Measurements from ENCODE around the gene MAEA. TPM values are rescaled to one million over a fixed set of nuclear protein-coding genes. Genes with fewer than 3 reads are reported as not detected.

MAEA gene
- total and polyA plus RNA-seq, 2 experiments from 2014 or later, result 57.3 to 85.0 TPM

DNA sequence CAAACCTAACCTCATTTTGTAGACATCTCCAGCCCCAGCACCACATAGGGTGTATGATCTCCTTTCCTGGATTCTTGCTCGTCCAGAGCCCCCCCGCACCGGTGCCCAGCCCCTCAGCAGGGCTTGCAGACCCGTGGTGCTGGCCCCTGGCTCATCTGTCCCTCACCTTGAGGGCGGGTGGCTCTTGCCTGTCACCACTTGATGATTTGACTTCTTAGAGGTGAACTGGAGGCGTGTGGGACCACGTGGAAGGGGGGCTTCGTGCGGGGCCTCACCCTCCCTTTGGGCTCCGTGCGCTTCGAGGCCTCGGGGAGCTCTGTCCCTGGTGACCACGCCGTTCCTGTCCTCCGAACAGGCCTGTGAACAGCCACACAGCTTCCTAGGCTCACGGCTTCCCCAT, 72.8 kb downstream of the MAEA start:
- Histone ChIP-seq H3K27ac (no peak overlapping the region), H3F3A (ENCODE audit: insufficient read depth) (no peaks in the 10 kb centered on the region), H3K9me3 (ENCODE audit: low read depth) (no peaks in the 10 kb centered on the region), H3K4me1 (ENCODE audit: insufficient read depth) (no peaks in the 10 kb centered on the region), H3K36me3 (ENCODE audit: low read depth) (no peaks in the 10 kb centered on the region), H3K4me3 (no peak overlapping the region), H3K9ac (no peak overlapping the region), H3K4me2 (ENCODE audit: unreplicated experiment) (no peak overlapping the region), H3K9me2 (ENCODE audit: insufficient read depth) (no peaks in the 10 kb centered on the region), H4K20me1 (ENCODE audit: insufficient read depth) (no peaks in the 10 kb centered on the region), H3K79me2 (ENCODE audit: insufficient read depth) (no peaks in the 10 kb centered on the region), H2AFZ (no peak overlapping the region), H3K27me3 (replicated peaks; ENCODE audit: insufficient read depth) (no peaks in the 10 kb centered on the region)
- 80 to 83% methylated on average over 12 to 17 of the region's 17 CpGs for WGBS, 2 experiments (ENCODE audit: low coverage in 1 of 2, low lambda C conversion rate in 2 of 2, missing lambda C conversion rate in 2 of 2)
- in situ Hi-C loops (cut with MboI), result no loop called here
- DNase-seq, result no peak
- TF ChIP-seq EZH2 (IDR thresholded peaks at IDR 0.05; ENCODE audit: insufficient read depth, poor library complexity, severe bottlenecking) (no peak), EZH2phosphoT487 (IDR thresholded peaks at IDR 0.05; ENCODE audit: insufficient read depth, low read depth) (no peak)

DNA sequence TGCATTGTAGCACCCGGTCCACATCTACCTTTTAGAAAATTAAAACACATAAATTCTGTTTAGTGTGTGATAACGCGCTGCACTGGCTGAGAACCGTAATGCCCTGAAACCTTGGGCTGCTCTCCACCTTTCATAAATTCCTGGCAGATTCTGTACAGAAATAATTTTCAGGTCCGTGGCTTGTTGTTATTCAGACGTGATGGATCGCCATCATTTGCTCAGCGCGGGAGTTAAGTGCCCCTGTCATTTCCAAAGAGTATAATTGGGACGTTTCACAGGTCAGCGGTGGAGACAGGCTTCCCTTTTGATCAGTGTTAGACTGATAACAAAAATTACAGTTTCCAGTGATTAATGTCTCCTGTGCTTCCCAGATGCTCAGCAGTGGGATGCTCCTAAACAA, 73.8 kb downstream of the MAEA start:
- H3K36me3 ChIP-seq (ENCODE audit: low read depth), result no peaks in the 10 kb centered on the region
- no peaks in the 10 kb centered on the region for H3K9me2 ChIP-seq (ENCODE audit: insufficient read depth)
- no peaks in the 10 kb centered on the region for H3K9me3 ChIP-seq (ENCODE audit: low read depth)
- H2AFZ ChIP-seq, result no peak overlapping the region
- H3K27me3 ChIP-seq (replicated peaks; ENCODE audit: insufficient read depth), result no peaks in the 10 kb centered on the region
- H3K4me3 ChIP-seq, result no peak overlapping the region
- no peaks in the 10 kb centered on the region for H3F3A ChIP-seq (ENCODE audit: insufficient read depth)
- no peak overlapping the region for H3K9ac ChIP-seq
- TF ChIP-seq EZH2phosphoT487 (IDR thresholded peaks at IDR 0.05; ENCODE audit: insufficient read depth, low read depth) (no peak), EZH2 (IDR thresholded peaks at IDR 0.05; ENCODE audit: insufficient read depth, poor library complexity, severe bottlenecking) (no peak)
- DNase-seq, result no peak
- H3K27ac ChIP-seq, result no peak overlapping the region
- H3K79me2 ChIP-seq (ENCODE audit: insufficient read depth), result no peaks in the 10 kb centered on the region
- H3K4me2 ChIP-seq (ENCODE audit: unreplicated experiment), result no peak overlapping the region
- WGBS, 2 experiments (ENCODE audit: low coverage in 1 of 2, low lambda C conversion rate in 2 of 2, missing lambda C conversion rate in 2 of 2), result 80 to 86% methylated on average over 11 of the region's 11 CpGs
- H3K4me1 ChIP-seq (ENCODE audit: insufficient read depth), result no peaks in the 10 kb centered on the region
- H4K20me1 ChIP-seq (ENCODE audit: insufficient read depth), result no peaks in the 10 kb centered on the region
- in situ Hi-C loops (cut with MboI), result no loop called here

DNA sequence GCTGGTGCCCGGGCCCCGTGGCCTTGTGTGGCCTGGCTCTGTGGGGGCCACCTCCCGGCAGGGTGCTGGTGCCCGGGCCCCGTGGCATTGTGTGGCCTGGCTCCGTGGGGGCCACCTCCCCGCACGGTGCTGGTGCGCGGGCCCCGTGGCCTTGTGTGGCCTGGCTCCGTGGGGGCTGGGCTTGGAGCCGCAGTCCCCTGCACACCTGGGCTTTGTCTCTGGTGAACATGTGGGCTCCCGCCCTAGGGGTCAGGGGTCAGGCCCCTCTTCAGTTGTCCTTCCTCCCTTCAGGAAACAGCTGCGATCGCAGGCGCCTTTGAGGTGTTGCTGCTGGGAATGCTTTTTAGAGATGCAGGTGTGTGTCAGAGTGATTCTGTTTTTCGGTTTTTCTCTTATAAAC, 74.5 kb downstream of the MAEA start:
- Histone ChIP-seq H3K9me3 (ENCODE audit: low read depth) (no peaks in the 10 kb centered on the region), H3K27me3 (replicated peaks; ENCODE audit: insufficient read depth) (no peaks in the 10 kb centered on the region), H3K27ac (no peak overlapping the region), H3K9ac (no peak overlapping the region), H3F3A (ENCODE audit: insufficient read depth) (no peaks in the 10 kb centered on the region), H3K9me2 (ENCODE audit: insufficient read depth) (no peaks in the 10 kb centered on the region), H4K20me1 (ENCODE audit: insufficient read depth) (no peaks in the 10 kb centered on the region), H3K4me2 (ENCODE audit: unreplicated experiment) (no peak overlapping the region), H3K79me2 (ENCODE audit: insufficient read depth) (no peaks in the 10 kb centered on the region), H3K4me1 (ENCODE audit: insufficient read depth) (no peaks in the 10 kb centered on the region), H3K36me3 (ENCODE audit: low read depth) (no peaks in the 10 kb centered on the region), H3K4me3 (no peak overlapping the region), H2AFZ (no peak overlapping the region)
- no peak for TF ChIP-seq EZH2 (IDR thresholded peaks at IDR 0.05; ENCODE audit: insufficient read depth, poor library complexity, severe bottlenecking)
- no peak for TF ChIP-seq EZH2phosphoT487 (IDR thresholded peaks at IDR 0.05; ENCODE audit: insufficient read depth, low read depth)
- WGBS, 2 experiments (ENCODE audit: low coverage in 1 of 2, low lambda C conversion rate in 2 of 2, missing lambda C conversion rate in 2 of 2), result 92 to 100% methylated on average over 3 to 9 of the region's 18 CpGs
- no peak for DNase-seq
- in situ Hi-C loops (cut with MboI), result no loop called here

DNA sequence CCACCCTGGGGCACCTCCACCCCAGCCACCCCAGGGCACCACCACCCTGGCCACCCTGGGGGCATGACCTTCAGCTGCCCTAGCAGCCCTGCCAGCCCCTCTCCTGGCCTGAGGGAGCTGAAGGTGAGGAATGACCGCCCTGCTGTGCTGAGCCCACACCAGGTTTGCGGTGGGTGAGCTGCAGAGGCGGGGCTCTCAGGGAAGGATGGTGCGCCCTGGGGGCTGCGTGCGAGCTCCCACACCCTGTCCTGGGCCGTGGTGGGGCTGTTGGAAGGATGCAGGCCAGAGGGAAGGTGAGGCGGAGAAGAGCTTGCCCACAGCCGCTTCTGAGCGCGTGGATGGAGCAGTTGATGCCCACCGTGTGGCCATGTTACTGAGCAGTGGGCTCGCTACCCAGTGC, 75.1 kb downstream of the MAEA start:
- DNase-seq, result no peak
- in situ Hi-C loops (cut with MboI), result no loop called here
- Histone ChIP-seq H3K9me2 (ENCODE audit: insufficient read depth) (no peaks in the 10 kb centered on the region), H4K20me1 (ENCODE audit: insufficient read depth) (no peaks in the 10 kb centered on the region), H3K4me3 (no peak overlapping the region), H3K79me2 (ENCODE audit: insufficient read depth) (no peaks in the 10 kb centered on the region), H3K27me3 (replicated peaks; ENCODE audit: insufficient read depth) (no peaks in the 10 kb centered on the region), H3K9ac (no peak overlapping the region), H3K4me2 (ENCODE audit: unreplicated experiment) (no peak overlapping the region), H3K27ac (no peak overlapping the region), H3K9me3 (ENCODE audit: low read depth) (no peaks in the 10 kb centered on the region), H3F3A (ENCODE audit: insufficient read depth) (no peaks in the 10 kb centered on the region), H2AFZ (no peak overlapping the region), H3K36me3 (ENCODE audit: low read depth) (no peaks in the 10 kb centered on the region), H3K4me1 (ENCODE audit: insufficient read depth) (no peaks in the 10 kb centered on the region)
- TF ChIP-seq EZH2phosphoT487 (IDR thresholded peaks at IDR 0.05; ENCODE audit: insufficient read depth, low read depth), result no peak
- no peak for TF ChIP-seq EZH2 (IDR thresholded peaks at IDR 0.05; ENCODE audit: insufficient read depth, poor library complexity, severe bottlenecking)
- 95 to 98% methylated on average over 13 of the region's 13 CpGs for WGBS, 2 experiments (ENCODE audit: low coverage in 1 of 2, low lambda C conversion rate in 2 of 2, missing lambda C conversion rate in 2 of 2)
